Stomach (tissue), 9 donors: Measurements from ENCODE around the gene FYN. TPM values are rescaled to one million over a fixed set of nuclear protein-coding genes. Genes with fewer than 3 reads are reported as not detected.

Source experiments
- DNase-seq, 2 donors: peaks; one replicate each; pipeline versions ENCODE4 v3.0.0 to v3.0.0-alpha.2; 2013 to 2019
- H3K27ac ChIP-seq, 5 donors: fragments of 200-600 bp in 4 of 5; sonication (generic) in 4 of 5; one replicate each; pipeline ENCODE4 v1.5.1; 2013 to 2019; ENCODE audit warnings: mild to moderate bottlenecking in 1 of 5, moderate library complexity in 1 of 5
- H3K27me3 ChIP-seq, 3 donors: fragments of 200-600 bp; sonication (generic); one replicate each; pipeline ENCODE4 v1.5.1; 2017 to 2019; ENCODE audit warnings: mixed run types in 1 of 3
- H3K36me3 ChIP-seq, 4 donors: fragments of 200-600 bp; sonication (generic); 1 replicate in 3 of 4; 2 replicates in 1 of 4; pipeline ENCODE4 v1.5.1; 2016 to 2019
- H3K4me1 ChIP-seq, 4 donors: fragments of 200-600 bp; sonication (generic); one replicate each; pipeline ENCODE4 v1.5.1; 2016 to 2019
- H3K4me3 ChIP-seq, 4 donors: fragments of 200-600 bp; sonication (generic) in 3 of 4; one replicate each; pipeline ENCODE4 v1.5.1; 2016 to 2019; ENCODE audit warnings: mild to moderate bottlenecking in 1 of 4
- H3K9me3 ChIP-seq, 4 donors: fragments of 200-600 bp; sonication (generic); one replicate each; pipeline ENCODE4 v1.5.1; 2016 to 2019
- CTCF ChIP-seq, 7 experiments: fragments of 450-650 bp in 4 of 7; fragments of 200-600 bp in 3 of 7; sonication (generic) in 3 of 7; IDR thresholded peaks; one replicate each; pipeline ENCODE4 v1.5.1; 2016 to 2019; ENCODE audit warnings: antibody characterized with exemption in 7 of 7, control low read depth in 2 of 7, mild to moderate bottlenecking in 1 of 7
- EP300 ChIP-seq: sonication (generic); formaldehyde crosslinking; IDR thresholded peaks from one replicate; pipeline ENCODE4 v1.6.1; 2017; ENCODE audit warnings: antibody characterized with exemption
- POLR2A ChIP-seq, 4 donors: fragments of 450-650 bp; IDR thresholded peaks; one replicate each; pipeline ENCODE4 v1.6.1; 2016; ENCODE audit warnings: antibody characterized with exemption in 4 of 4, control low read depth in 2 of 4, mild to moderate bottlenecking in 1 of 4, moderate library complexity in 1 of 4
- POLR2AphosphoS5 ChIP-seq, 3 donors: sonication (generic); formaldehyde crosslinking; IDR thresholded peaks; one replicate each; pipeline ENCODE4 v1.6.1; 2016; ENCODE audit warnings: antibody characterized with exemption in 3 of 3
- WGBS, 5 donors: extraction: QIAGEN DNeasy Blood & Tissue Kit in 3 of 5; methylation state at CpG; one replicate each; pipeline versions ENCODE4 v1.1.5 to v1.1.7; 2013 to 2018; 5-methylcytosine and 5-hydroxymethylcytosine counted together
- intact Hi-C: fragments of 100-400 bp; cut with DNase I; formaldehyde crosslinking; loops from one replicate; pipeline ENCODE4 v1.15.1; 2023; ENCODE audit warnings: low total_unique reads
- polyA plus RNA-seq, 3 donors: library from polyadenylated mRNA; stranded (reverse); fragments of 200-250 nt; gene quantifications; one replicate each; pipeline ENCODE4 v1.2.3, GENCODE V29; 2013
- total RNA-seq, 5 donors: library from RNA; depleted of rRNA; stranded (reverse); fragments of >200 nt; gene quantifications; one replicate each; pipeline versions ENCODE4 v1.1.0 to v1.2.3, GENCODE V29; 2014 to 2016
- donor health status: healthy with polysubstance abuse.
- donor health status: Bipolar disorder and iron deficiency.
- donor health status: healthy.

The FYN gene
- total and polyA plus RNA-seq, 8 donors, result 8.4 to 146 (median 37.1) TPM

- Histone ChIP-seq H3K36me3 (peaks cover 0 to 6% (median 0%) of the 10 kb centered on the region in 4 donors), H3K4me3 (no peak overlapping the region), H3K27me3 (no peaks in the 10 kb centered on the region), H3K4me1 (peaks cover 27 to 88% (median 60%) of the 10 kb centered on the region in 4 donors), H3K27ac (no peak overlapping the region), H3K9me3 (no peaks in the 10 kb centered on the region)
- intact Hi-C loops, result no loop called here
- 91 to 94% (median 92%) methylated on average over 5 of the region's 5 CpGs for WGBS, 5 donors
- TF ChIP-seq POLR2AphosphoS5 (IDR thresholded peaks at IDR 0.05), result no peak
- no peak for TF ChIP-seq POLR2A (IDR thresholded peaks at IDR 0.05)
- TF ChIP-seq CTCF (IDR thresholded peaks at IDR 0.05), result no peak
- TF ChIP-seq EP300, result no peak
- no peak for DNase-seq
Observed at GRCh38 chr6:111849298-111849697, 24.0 kb downstream of the FYN start.

GRCh38 chr6:111848262-111848812 lies 24.9 kb downstream of the FYN start:
- peaks cover 0 to 6% (median 0%) of the 10 kb centered on the region in 4 donors for H3K36me3 ChIP-seq
- no peak for TF ChIP-seq POLR2AphosphoS5 (IDR thresholded peaks at IDR 0.05)
- TF ChIP-seq POLR2A (IDR thresholded peaks at IDR 0.05), result no peak
- no peak for TF ChIP-seq EP300
- no peak for TF ChIP-seq CTCF (IDR thresholded peaks at IDR 0.05)
- H3K9me3 ChIP-seq, result no peaks in the 10 kb centered on the region
- H3K4me3 ChIP-seq, result no peak overlapping the region
- DNase-seq, result no peak
- no peak overlapping the region for H3K27ac ChIP-seq
- H3K4me1 ChIP-seq, result peaks cover 27 to 89% (median 59%) of the 10 kb centered on the region in 4 donors
- WGBS, 5 donors, result 87 to 92% (median 90%) methylated on average over 7 of the region's 7 CpGs
- no peaks in the 10 kb centered on the region for H3K27me3 ChIP-seq
- intact Hi-C loops, result no loop called here

GRCh38 chr6:111846492-111847409 lies 26.5 kb downstream of the FYN start:
- DNase-seq, result no peak
- H3K9me3 ChIP-seq, result no peaks in the 10 kb centered on the region
- no peaks in the 10 kb centered on the region for H3K27me3 ChIP-seq
- H3K4me3 ChIP-seq, result no peak overlapping the region
- TF ChIP-seq EP300 (no peak), POLR2AphosphoS5 (IDR thresholded peaks at IDR 0.05) (no peak), POLR2A (IDR thresholded peaks at IDR 0.05) (no peak), CTCF (IDR thresholded peaks at IDR 0.05) (no peak)
- WGBS, 5 donors, result 41 to 63% (median 42%) methylated on average over 5 of the region's 5 CpGs
- peaks cover 0 to 6% (median 0%) of the 10 kb centered on the region in 4 donors for H3K36me3 ChIP-seq
- intact Hi-C loops, result no loop called here
- H3K27ac ChIP-seq, result no peak overlapping the region
- peaks cover 35 to 90% (median 63%) of the 10 kb centered on the region in 4 donors for H3K4me1 ChIP-seq

- peaks cover 0 to 6% (median 0%) of the 10 kb centered on the region in 4 donors for H3K36me3 ChIP-seq
- H3K9me3 ChIP-seq, result no peaks in the 10 kb centered on the region
- DNase-seq, result no peak
- TF ChIP-seq POLR2AphosphoS5 (IDR thresholded peaks at IDR 0.05) (no peak), EP300 (no peak), POLR2A (IDR thresholded peaks at IDR 0.05) (no peak), CTCF (IDR thresholded peaks at IDR 0.05) (no peak)
- no peaks in the 10 kb centered on the region for H3K27me3 ChIP-seq
- intact Hi-C loops, result no loop called here
- H3K4me3 ChIP-seq, result no peak overlapping the region
- peak overlapping the region in 1 of 5 donors; percentile 42 for H3K27ac ChIP-seq
- peaks cover 35 to 90% (median 60%) of the 10 kb centered on the region in 4 donors for H3K4me1 ChIP-seq
- 74 to 80% (median 76%) methylated on average over 4 of the region's 4 CpGs for WGBS, 5 donors
Observed at GRCh38 chr6:111846066-111846465, 27.2 kb downstream of the FYN start.
